ENCODE data around the gene MFAP2. TPM values are rescaled to one million over a fixed set of nuclear protein-coding genes. Genes with fewer than 3 reads are reported as not detected.

The MFAP2 gene
- total RNA-seq, 1 experiment from 2014 or later: 141 TPM

GRCh38 chr1:17018849-17019248 is 38.4 kb upstream of the MFAP2 start:
- Mint-ChIP-seq H3K4me1 (peaks cover 27% of the 10 kb centered on the region), H3K4me3 (no peak overlapping the region), H3K9me3 (no peaks in the 10 kb centered on the region), H3K27me3 (ENCODE audit: low read depth) (no peaks in the 10 kb centered on the region), H3K36me3 (peaks cover 58% of the 10 kb centered on the region), H3K27ac (no peak overlapping the region)
- ATAC-seq (no peak), DNase-seq (ENCODE audit: low spot score) (no peak)
- CTCF ChIA-PET: interaction anchor here (1.1 to 3.9 kb wide), 3 partner anchors 19 to 67 kb away, joined by 3 to 23 read pairs (median 4); no protein-coding TSS in a partner anchor
- TF ChIP-seq ZNF121 (CRISPR knock-in tag; IDR thresholded peaks at IDR 0.05) (no peak), ZNF317 (CRISPR knock-in tag; IDR thresholded peaks at IDR 0.05; ENCODE audit: borderline replicate concordance, low read depth) (no peak), ZNF671 (CRISPR knock-in tag; IDR thresholded peaks at IDR 0.05) (no peak), ETV6 (CRISPR knock-in tag; IDR thresholded peaks at IDR 0.05) (no peak), ZNF219 (CRISPR knock-in tag; IDR thresholded peaks at IDR 0.05; ENCODE audit: borderline replicate concordance) (no peak), CREM (CRISPR knock-in tag; IDR thresholded peaks at IDR 0.05) (no peak), FOXK1 (CRISPR knock-in tag; IDR thresholded peaks at IDR 0.05) (no peak), STAT6 (CRISPR knock-in tag; conservative IDR thresholded peaks at IDR 0.05; ENCODE audit: low read depth) (no peak), SMAD4 (CRISPR knock-in tag; IDR thresholded peaks at IDR 0.05) (no peak), ZNF232 (CRISPR knock-in tag; IDR thresholded peaks at IDR 0.05) (no peak), ZMAT4 (CRISPR knock-in tag; IDR thresholded peaks at IDR 0.05) (no peak), ZNF396 (CRISPR knock-in tag; IDR thresholded peaks at IDR 0.05; ENCODE audit: borderline replicate concordance) (no peak), CTCF (IDR thresholded peaks at IDR 0.05) (no peak), ZNF425 (CRISPR knock-in tag; conservative IDR thresholded peaks at IDR 0.05) (no peak), JUN (CRISPR knock-in tag; IDR thresholded peaks at IDR 0.05) (no peak), HMGA2 (CRISPR knock-in tag; IDR thresholded peaks at IDR 0.05) (no peak), GRHL2 (CRISPR knock-in tag; IDR thresholded peaks at IDR 0.05; ENCODE audit: insufficient replicate concordance, severe bottlenecking) (no peak), ZNF263 (CRISPR knock-in tag; IDR thresholded peaks at IDR 0.05; ENCODE audit: low read depth) (no peak), PRDM15 (CRISPR knock-in tag; IDR thresholded peaks at IDR 0.05) (no peak), IRF2 (CRISPR knock-in tag; IDR thresholded peaks at IDR 0.05; ENCODE audit: borderline replicate concordance, low read depth) (no peak)
- POLR2A ChIA-PET: no interaction called here
